Measurements from ENCODE around the gene RHOB.
"Not testable (repeated sequence)": the region's sequence is repeated elsewhere in the genome, so short reads cannot be mapped to it uniquely, and the experiment has no call there.

The RHOB gene

GRCh38 chr2:20446917-20447436 lies at the start of gene RHOB:
Gene RHOB (plus strand): TSS chr2:20447074. CDS start chr2:20447466, 392 bp downstream.
- peak; percentile 96 to 97 for DNase-seq

DNA sequence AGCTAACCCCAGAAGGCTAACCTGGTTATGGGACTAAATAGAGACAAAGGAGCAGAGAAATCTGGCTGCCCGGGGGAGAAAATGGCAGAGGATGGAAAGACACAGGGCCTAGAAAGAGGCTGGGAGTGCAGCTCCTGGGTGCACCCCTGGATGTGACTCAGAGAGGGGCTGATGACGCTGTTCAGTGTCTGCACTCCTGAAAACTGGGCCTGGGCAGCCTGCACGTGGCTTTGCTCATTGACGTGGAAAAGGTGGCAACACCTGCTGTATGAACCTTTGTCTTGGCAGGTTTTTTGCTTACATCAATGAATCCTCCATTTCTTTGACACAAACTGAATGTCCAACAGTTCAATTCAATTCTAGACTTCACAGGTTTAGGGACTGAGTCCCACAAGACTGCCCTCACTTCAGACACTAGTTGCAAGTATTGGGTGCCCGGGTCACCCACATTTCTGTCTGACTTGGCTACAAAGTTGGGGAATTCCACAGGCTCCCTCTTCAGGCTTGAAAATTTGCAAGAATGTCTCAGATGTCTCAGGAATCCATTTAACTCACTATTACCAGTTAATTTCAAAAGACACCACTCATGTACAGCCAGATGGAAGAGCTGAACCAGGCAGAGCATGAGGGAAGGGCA lies 48.9 kb upstream of the RHOB start:
- DNase-seq, result no peak

- DNase-seq, result no peak
Measured at GRCh38 chr2:20398956-20399567, 47.8 kb upstream of the RHOB start.

GRCh38 chr2:20400306-20400705 lies 46.6 kb upstream of the RHOB start:
- no peak for DNase-seq

GRCh38 chr2:20400787-20401488 lies 45.9 kb upstream of the RHOB start:
- no peak for DNase-seq

GRCh38 chr2:20401489-20401835 lies 45.4 kb upstream of the RHOB start:
- DNase-seq, result no peak

GRCh38 chr2:20403774-20404312 lies 43.0 kb upstream of the RHOB start:
- no peak for DNase-seq

DNA sequence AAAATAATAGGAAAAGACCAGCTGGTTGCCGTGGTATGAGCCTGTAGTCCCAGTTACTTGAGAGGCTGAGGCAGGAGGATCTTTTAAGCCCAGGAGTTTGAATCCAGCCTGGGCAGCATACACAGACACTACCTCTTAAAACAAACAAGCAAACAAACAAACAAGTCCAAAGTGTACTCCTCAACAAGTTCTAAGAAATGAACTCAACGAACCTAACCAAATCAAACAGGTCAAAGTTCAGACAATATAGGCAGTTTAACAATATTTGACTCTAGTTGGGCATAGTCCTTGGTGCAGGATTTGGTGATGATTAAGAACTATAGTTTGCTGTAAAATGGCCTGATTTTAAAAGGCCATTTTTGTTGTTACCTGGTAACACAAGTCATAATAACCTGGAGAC lies 41.9 kb upstream of the RHOB start:
- DNase-seq, result no peak

DNA sequence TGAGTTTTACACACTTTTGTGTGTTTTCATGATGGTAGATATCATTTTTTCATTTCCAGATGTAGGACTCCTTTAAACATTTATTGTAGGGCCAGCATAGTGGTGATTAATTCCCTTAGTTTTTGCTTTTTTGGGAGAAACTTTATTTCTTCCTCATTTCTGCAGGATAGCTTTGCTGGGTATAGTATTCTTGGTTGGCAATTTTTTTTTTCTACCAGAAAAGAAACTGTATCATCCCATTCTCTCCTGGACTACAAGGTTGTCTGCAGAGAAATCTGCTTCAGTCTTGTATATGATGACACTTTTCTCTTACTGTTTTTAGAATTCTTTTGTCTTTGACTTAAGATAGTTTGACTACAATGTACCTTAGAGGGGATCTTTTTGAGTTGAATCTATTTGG lies 37.8 kb upstream of the RHOB start:
- DNase-seq, result no peak

GRCh38 chr2:20410556-20411277 lies 36.2 kb upstream of the RHOB start:
- DNase-seq, result peak in 1 of 2 donors; percentile 4

- peak; percentile 71 to 82 for DNase-seq
Measured at GRCh38 chr2:20411361-20411894, 35.4 kb upstream of the RHOB start.

DNA sequence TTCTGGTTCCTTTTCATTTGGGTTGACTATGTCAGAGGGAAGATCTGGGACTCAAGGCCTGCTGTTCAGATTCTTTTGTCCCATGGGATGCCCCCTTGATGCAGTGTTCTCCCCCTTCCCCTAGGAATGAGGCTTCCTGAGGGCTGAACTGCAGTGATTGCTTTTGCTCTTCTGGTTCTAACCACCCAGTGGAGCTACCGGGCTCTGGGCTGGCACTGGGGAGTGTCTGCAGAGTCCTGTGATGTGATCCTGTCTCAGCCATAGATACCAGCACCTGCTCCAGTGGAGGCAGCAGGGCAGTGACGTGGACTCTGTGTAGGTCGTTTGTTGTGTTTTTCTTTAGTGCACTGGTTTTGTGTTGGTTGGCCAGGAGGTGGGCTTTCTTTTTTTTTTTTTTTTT lies 32.1 kb upstream of the RHOB start:
- DNase-seq, result peak in 1 of 2 donors; percentile 2

GRCh38 chr2:20415511-20415918 lies 31.4 kb upstream of the RHOB start:
- no peak for DNase-seq

DNA sequence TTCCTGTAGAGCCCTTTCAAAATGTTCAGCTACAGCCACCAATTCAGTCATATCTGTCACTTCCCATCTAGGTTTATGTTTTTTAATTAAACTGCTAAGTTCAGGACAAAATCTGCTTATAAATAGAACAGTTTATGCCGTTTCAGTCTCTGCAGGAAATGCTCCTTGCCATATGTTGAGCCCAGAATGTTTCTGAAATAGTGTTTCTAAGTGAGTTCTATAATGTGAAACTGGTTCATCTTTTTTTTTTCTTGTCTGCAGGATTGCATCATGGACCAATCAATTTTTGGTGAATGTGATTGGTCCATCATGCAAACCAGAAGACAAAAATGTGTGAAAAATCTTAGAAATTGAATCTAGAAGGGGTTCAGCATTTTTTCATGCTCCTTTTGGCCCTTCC lies 30.2 kb upstream of the RHOB start:
- no peak for DNase-seq

- DNase-seq, result not testable (repeated sequence)
Measured at GRCh38 chr2:20417230-20417821, 29.5 kb upstream of the RHOB start.

- DNase-seq, result no peak
Measured at GRCh38 chr2:20418519-20418918, 28.4 kb upstream of the RHOB start.

- DNase-seq, result no peak
Measured at GRCh38 chr2:20419007-20419576, 27.8 kb upstream of the RHOB start.

- no peak for DNase-seq
Measured at GRCh38 chr2:20419752-20420151, 27.1 kb upstream of the RHOB start.

- DNase-seq, result no peak
Measured at GRCh38 chr2:20421336-20421987, 25.4 kb upstream of the RHOB start.

DNA sequence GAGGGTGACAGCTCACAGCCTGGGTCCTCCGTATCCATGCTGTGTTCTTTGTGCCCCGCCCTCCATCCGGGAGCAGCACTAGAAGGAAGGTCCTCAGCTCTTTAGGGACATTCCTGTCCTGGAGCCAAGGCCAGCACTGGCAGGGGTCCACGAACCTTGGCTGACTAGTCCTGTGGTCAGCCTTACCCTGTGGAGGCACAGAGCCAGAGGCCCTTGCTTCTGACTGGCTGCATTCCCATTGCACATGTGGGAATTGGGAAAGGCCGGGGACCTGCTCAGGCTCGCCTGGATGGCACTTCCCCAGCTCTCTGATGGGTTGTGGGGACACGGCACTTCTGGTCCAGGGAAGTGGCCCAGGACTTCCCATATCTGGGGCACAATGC lies 24.9 kb upstream of the RHOB start:
- DNase-seq, result no peak

All from CD4-positive, alpha-beta T cell treated with Interleukin-4 for 1 hour (primary cell).